HepG2 (cell line): Measurements from ENCODE around the gene NUP93. TPM values are rescaled to one million over a fixed set of nuclear protein-coding genes. Genes with fewer than 3 reads are reported as not detected.

ENCODE experiments used
- FOXC1 ChIP-seq: sonication (generic); formaldehyde crosslinking; IDR thresholded peaks from 2 replicates; pipeline ENCODE4 v1.8.0; 2022; ENCODE audit warnings: mild to moderate bottlenecking, missing genetic modification reagents, borderline replicate concordance
- IKZF1 ChIP-seq: fragments of 450-650 bp; IDR thresholded peaks from 2 replicates; pipeline ENCODE4 v1.7.1; 2016
- IRF2 ChIP-seq: IDR thresholded peaks from 2 replicates; pipeline ENCODE4 v1.6.1; 2018; ENCODE audit warnings: missing genetic modification reagents, missing compliant biosample characterization
- KLF6 ChIP-seq: IDR thresholded peaks from 2 replicates; pipeline ENCODE4 v1.8.0; 2016; ENCODE audit warnings: missing biosample characterization, missing genetic modification reagents
- PHF5A ChIP-seq: IDR thresholded peaks from one replicate; pipeline ENCODE4 v1.6.1; 2018; ENCODE audit warnings: low read depth, missing genetic modification reagents; ENCODE audit not compliant: unreplicated experiment
- RBM39 ChIP-seq: fragments of 200-400 bp; formaldehyde crosslinking; IDR thresholded peaks from one replicate; pipeline ENCODE4 v1.6.1; 2018; ENCODE audit warnings: antibody characterized with exemption, mild to moderate bottlenecking, low read depth, low read length; ENCODE audit not compliant: poor library complexity, severe bottlenecking
- SP2 ChIP-seq: sonication (generic); formaldehyde crosslinking; IDR thresholded peaks from 2 replicates; pipeline ENCODE4 v1.5.1; 2020; ENCODE audit warnings: mild to moderate bottlenecking, missing genetic modification reagents
- ZBTB42 ChIP-seq: sonication (generic); formaldehyde crosslinking; IDR thresholded peaks from 2 replicates; pipeline ENCODE4 v1.5.0; 2020; ENCODE audit warnings: mild to moderate bottlenecking, missing genetic modification reagents
- ZFP90 ChIP-seq: sonication (generic); formaldehyde crosslinking; IDR thresholded peaks from 2 replicates; pipeline ENCODE4 v1.8.0; 2022; ENCODE audit warnings: missing genetic modification reagents, mild to moderate bottlenecking, inconsistent platforms, borderline replicate concordance
- ZFYVE20 ChIP-seq: sonication (generic); formaldehyde crosslinking; IDR thresholded peaks from 2 replicates; pipeline ENCODE4 v1.8.0; 2023; ENCODE audit warnings: low read depth, mild to moderate bottlenecking, moderate library complexity, missing genetic modification reagents, borderline replicate concordance
- ZMYM3 ChIP-seq: sonication (generic); formaldehyde crosslinking; IDR thresholded peaks from 2 replicates; pipeline ENCODE4 v1.5.1; 2020; ENCODE audit warnings: mild to moderate bottlenecking, missing genetic modification reagents
- ZNF143 ChIP-seq: sonication (generic); formaldehyde crosslinking; IDR thresholded peaks from 2 replicates; pipeline ENCODE4 v1.4.0; 2020; ENCODE audit warnings: missing genetic modification reagents
- ZNF17 ChIP-seq: sonication (generic); formaldehyde crosslinking; IDR thresholded peaks from 2 replicates; pipeline ENCODE4 v1.5.0; 2020; ENCODE audit warnings: mild to moderate bottlenecking, missing genetic modification reagents
- ZNF235 ChIP-seq: sonication (generic); formaldehyde crosslinking; IDR thresholded peaks from 2 replicates; pipeline ENCODE4 v1.8.1; 2023; ENCODE audit warnings: mild to moderate bottlenecking, missing genetic modification reagents, borderline replicate concordance
- ZNF33A ChIP-seq: sonication (generic); formaldehyde crosslinking; IDR thresholded peaks from 2 replicates; pipeline ENCODE4 v1.5.1; 2020; ENCODE audit warnings: missing genetic modification reagents, mild to moderate bottlenecking, moderate library complexity, borderline replicate concordance
- ZNF484 ChIP-seq: sonication (generic); formaldehyde crosslinking; IDR thresholded peaks from 2 replicates; pipeline ENCODE4 v1.5.1; 2020; ENCODE audit warnings: mild to moderate bottlenecking, low read depth, missing genetic modification reagents, borderline replicate concordance
- ZNF569 ChIP-seq: sonication (generic); formaldehyde crosslinking; IDR thresholded peaks from 2 replicates; pipeline ENCODE4 v1.5.0; 2020; ENCODE audit warnings: mild to moderate bottlenecking, missing genetic modification reagents, moderate library complexity, borderline replicate concordance
- ZNF614 ChIP-seq: IDR thresholded peaks from 2 replicates; pipeline ENCODE4 v1.6.1; 2018; ENCODE audit warnings: missing biosample characterization, missing genetic modification reagents, inconsistent platforms, borderline replicate concordance
- ZNF674 ChIP-seq: sonication (generic); formaldehyde crosslinking; IDR thresholded peaks from 2 replicates; pipeline ENCODE4 v1.5.0; 2020; ENCODE audit warnings: low read depth, mild to moderate bottlenecking, missing genetic modification reagents
- ZNF761 ChIP-seq: sonication (generic); formaldehyde crosslinking; conservative IDR thresholded peaks from 2 replicates; pipeline ENCODE4 v1.4.0; 2020; ENCODE audit warnings: mild to moderate bottlenecking, missing genetic modification reagents
- ZSCAN20 ChIP-seq: sonication (generic); formaldehyde crosslinking; IDR thresholded peaks from 2 replicates; pipeline ENCODE4 v1.4.0; 2020; ENCODE audit warnings: missing genetic modification reagents, mild to moderate bottlenecking, borderline replicate concordance
- polyA plus RNA-seq, 8 experiments: library from polyadenylated mRNA; depleted of rRNA in 3 of 8; stranded (reverse) in 7 of 8; unstranded in 1 of 8; fragments of >200 nt; fragmentation: Illumina TruSeq in 4 of 8; extraction: Trizol in 4 of 8; gene quantifications; 2 replicates each; pipeline versions ENCODE4 v1.2.1 to v1.2.3, GENCODE V29; 2011 to 2016; ENCODE audit warnings: low read depth in 4 of 8, missing spikeins in 1 of 8, mixed read lengths in 1 of 8; ENCODE audit not compliant: insufficient read depth in 1 of 8
- total RNA-seq, 5 experiments: library from RNA; depleted of rRNA; stranded (reverse); fragments of >200 nt; fragmentation: Illumina TruSeq; extraction: Trizol; gene quantifications; 2 replicates each; pipeline ENCODE4 v1.2.3, GENCODE V29; 2016; ENCODE audit warnings: low read depth in 1 of 5
- TF ChIP-seq, protein P1 (sequence below): sonication (generic); formaldehyde crosslinking; IDR thresholded peaks from 2 replicates; pipeline ENCODE4 v1.5.0; 2020; ENCODE audit warnings: mild to moderate bottlenecking, missing genetic modification reagents, borderline replicate concordance
- TF ChIP-seq, protein P2 (sequence below): sonication (generic); formaldehyde crosslinking; conservative IDR thresholded peaks from 2 replicates; pipeline ENCODE4 v1.8.0; 2022; ENCODE audit warnings: low read depth, missing genetic modification reagents
- TF ChIP-seq, protein P3 (sequence below): IDR thresholded peaks from 2 replicates; pipeline ENCODE4 v1.6.1; 2016; ENCODE audit warnings: low read depth, control low read depth

The NUP93 gene
- total and polyA plus RNA-seq, 2 of the 13 experiments (the other 11 are each of a cell fraction or from before 2014, with no cell fraction given) = 58.5 to 140 TPM

DNA sequence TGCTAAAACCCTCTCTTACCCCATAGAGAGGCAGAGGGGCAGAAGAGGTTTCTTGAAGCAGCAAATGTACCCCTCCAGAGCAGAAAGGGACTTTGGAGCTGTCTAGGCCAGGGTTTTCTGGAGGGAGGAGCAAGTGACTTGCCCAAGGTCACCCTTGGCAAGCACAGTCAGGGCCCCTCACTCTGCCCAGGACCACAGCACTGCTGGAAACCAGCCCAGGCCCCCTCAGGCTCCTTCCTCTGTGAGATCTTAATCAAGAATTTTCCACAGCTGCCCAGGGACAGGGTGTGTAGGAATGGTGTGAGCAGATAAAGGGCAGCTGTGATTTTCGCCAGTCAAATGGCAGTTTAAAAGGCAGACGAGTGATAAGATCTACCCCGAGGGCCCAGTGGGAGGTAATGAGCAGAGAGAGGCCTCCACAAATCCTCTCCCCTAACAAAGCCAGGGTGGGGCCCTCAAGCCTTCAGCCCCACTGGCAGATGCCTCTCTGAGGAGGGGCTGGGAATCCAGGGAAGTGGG lies 131.2 kb downstream of the NUP93 start (continued):
- TF ChIP-seq ZNF569 (CRISPR knock-in tag) (no peak), ZNF614 (CRISPR knock-in tag) (no peak), PHF5A (no peak), IKZF1 (no peak), ZMYM3 (no peak), ZFYVE20 (CRISPR knock-in tag) (no peak), ZNF235 (CRISPR knock-in tag) (no peak), ZNF484 (CRISPR knock-in tag) (no peak), IRF2 (CRISPR knock-in tag) (no peak), ZNF761 (CRISPR knock-in tag) (peak; percentile 81; the same call in 1 of the 2 replicates), ZNF17 (no peak), ZNF33A (no peak), RBM39 (no peak), ZNF143 (CRISPR knock-in tag) (no peak), FOXC1 (no peak), KLF6 (CRISPR knock-in tag) (no peak), ZBTB42 (no peak), ZNF674 (CRISPR knock-in tag) (no peak), ZFP90 (no peak), ZSCAN20 (no peak), SP2 (CRISPR knock-in tag) (no peak)
- TF ChIP-seq, protein P1, sequence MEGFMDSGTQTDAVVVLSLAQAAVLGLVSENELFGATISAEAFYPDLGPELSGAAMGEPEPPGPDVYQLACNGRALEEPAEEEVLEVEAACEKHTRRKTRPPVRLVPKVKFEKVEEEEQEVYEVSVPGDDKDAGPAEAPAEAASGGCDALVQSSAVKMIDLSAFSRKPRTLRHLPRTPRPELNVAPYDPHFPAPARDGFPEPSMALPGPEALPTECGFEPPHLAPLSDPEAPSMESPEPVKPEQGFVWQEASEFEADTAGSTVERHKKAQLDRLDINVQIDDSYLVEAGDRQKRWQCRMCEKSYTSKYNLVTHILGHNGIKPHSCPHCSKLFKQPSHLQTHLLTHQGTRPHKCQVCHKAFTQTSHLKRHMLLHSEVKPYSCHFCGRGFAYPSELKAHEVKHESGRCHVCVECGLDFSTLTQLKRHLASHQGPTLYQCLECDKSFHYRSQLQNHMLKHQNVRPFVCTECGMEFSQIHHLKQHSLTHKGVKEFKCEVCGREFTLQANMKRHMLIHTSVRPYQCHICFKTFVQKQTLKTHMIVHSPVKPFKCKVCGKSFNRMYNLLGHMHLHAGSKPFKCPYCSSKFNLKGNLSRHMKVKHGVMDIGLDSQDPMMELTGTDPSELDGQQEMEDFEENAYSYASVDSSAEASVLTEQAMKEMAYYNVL (CRISPR knock-in tag) = no peak
- TF ChIP-seq, protein P2, sequence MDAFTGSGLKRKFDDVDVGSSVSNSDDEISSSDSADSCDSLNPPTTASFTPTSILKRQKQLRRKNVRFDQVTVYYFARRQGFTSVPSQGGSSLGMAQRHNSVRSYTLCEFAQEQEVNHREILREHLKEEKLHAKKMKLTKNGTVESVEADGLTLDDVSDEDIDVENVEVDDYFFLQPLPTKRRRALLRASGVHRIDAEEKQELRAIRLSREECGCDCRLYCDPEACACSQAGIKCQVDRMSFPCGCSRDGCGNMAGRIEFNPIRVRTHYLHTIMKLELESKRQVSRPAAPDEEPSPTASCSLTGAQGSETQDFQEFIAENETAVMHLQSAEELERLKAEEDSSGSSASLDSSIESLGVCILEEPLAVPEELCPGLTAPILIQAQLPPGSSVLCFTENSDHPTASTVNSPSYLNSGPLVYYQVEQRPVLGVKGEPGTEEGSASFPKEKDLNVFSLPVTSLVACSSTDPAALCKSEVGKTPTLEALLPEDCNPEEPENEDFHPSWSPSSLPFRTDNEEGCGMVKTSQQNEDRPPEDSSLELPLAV (CRISPR knock-in tag) = no peak
- TF ChIP-seq, protein P3, sequence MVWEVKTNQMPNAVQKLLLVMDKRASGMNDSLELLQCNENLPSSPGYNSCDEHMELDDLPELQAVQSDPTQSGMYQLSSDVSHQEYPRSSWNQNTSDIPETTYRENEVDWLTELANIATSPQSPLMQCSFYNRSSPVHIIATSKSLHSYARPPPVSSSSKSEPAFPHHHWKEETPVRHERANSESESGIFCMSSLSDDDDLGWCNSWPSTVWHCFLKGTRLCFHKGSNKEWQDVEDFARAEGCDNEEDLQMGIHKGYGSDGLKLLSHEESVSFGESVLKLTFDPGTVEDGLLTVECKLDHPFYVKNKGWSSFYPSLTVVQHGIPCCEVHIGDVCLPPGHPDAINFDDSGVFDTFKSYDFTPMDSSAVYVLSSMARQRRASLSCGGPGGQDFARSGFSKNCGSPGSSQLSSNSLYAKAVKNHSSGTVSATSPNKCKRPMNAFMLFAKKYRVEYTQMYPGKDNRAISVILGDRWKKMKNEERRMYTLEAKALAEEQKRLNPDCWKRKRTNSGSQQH = no peak
